ENCODE results near the gene KIF9. TPM values are rescaled to one million over a fixed set of nuclear protein-coding genes. Genes with fewer than 3 reads are reported as not detected.
"Not testable (repeated sequence)": the region's sequence is repeated elsewhere in the genome, so short reads cannot be mapped to it uniquely, and the experiment has no call there.

KIF9 gene
- total RNA-seq, 1 experiment from 2014 or later = 8.9 TPM

- no peaks in the 10 kb centered on the region for H3K9me3 ChIP-seq (ENCODE audit: control insufficient read depth, insufficient read depth, low read depth, low read length)
- no TSS peak for BruUV-seq (replicated peaks)
- DNase-seq (ENCODE audit: low read depth, low spot score) = no peak
- H3K36me3 ChIP-seq (ENCODE audit: control insufficient read depth, insufficient read depth, low read length) = no peaks in the 10 kb centered on the region; the same call in 1 of the 2 replicates
- H3K4me3 ChIP-seq (ENCODE audit: low read depth in 2 of 2, low read length in 2 of 2) = no peak overlapping the region
- ChIA-PET CTCF (no interaction called here), POLR2A (no interaction called here)
- in situ Hi-C loops (cut with HindIII; ENCODE audit: low pct_unique_long_range_greater_than_20kb, low sequenced_read_pairs) = no loop called here
- no peaks in the 10 kb centered on the region for H3K27me3 ChIP-seq (ENCODE audit: control insufficient read depth, insufficient read depth, low read length)
- ATAC-seq = no peak
- no peaks in the 10 kb centered on the region for H3K4me1 ChIP-seq (ENCODE audit: control insufficient read depth, insufficient read depth, low read length)
- intact Hi-C loops (cut with micrococcal nuclease; ENCODE audit: unreplicated experiment) = no loop called here
- TF ChIP-seq CTCF (IDR thresholded peaks at IDR 0.05) (no peak), TCF7L2 (IDR thresholded peaks at IDR 0.05; ENCODE audit: low read depth, low read length) (no peak), SIN3A (IDR thresholded peaks at IDR 0.05; ENCODE audit: borderline replicate concordance, insufficient read depth, low read depth, low read length) (no peak), REST (IDR thresholded peaks at IDR 0.05; ENCODE audit: insufficient read depth in 1 of 2, low read depth in 2 of 2, low read length in 1 of 2) (no peak), POLR2AphosphoS5 (IDR thresholded peaks at IDR 0.05; ENCODE audit: low read depth, low read length) (no peak)
- H3K27ac ChIP-seq (ENCODE audit: low read length) = no peak overlapping the region
These were observed 36.3 kb upstream of the KIF9 start for GRCh38 chr3:47318916-47319315.

- H3K27me3 ChIP-seq (ENCODE audit: control insufficient read depth, insufficient read depth, low read length); intact Hi-C loops (cut with micrococcal nuclease; ENCODE audit: unreplicated experiment); H3K27ac ChIP-seq (ENCODE audit: low read length); H3K36me3 ChIP-seq (ENCODE audit: control insufficient read depth, insufficient read depth, low read length); CTCF ChIA-PET; H3K4me1 ChIP-seq (ENCODE audit: control insufficient read depth, insufficient read depth, low read length); BruUV-seq (replicated peaks); in situ Hi-C loops (cut with HindIII; ENCODE audit: low pct_unique_long_range_greater_than_20kb, low sequenced_read_pairs); ATAC-seq; H3K9me3 ChIP-seq (ENCODE audit: control insufficient read depth, insufficient read depth, low read depth, low read length); POLR2A ChIA-PET; DNase-seq (ENCODE audit: low read depth, low spot score); H3K4me3 ChIP-seq (ENCODE audit: low read depth in 2 of 2, low read length in 2 of 2): not testable (repeated sequence)
These were observed 33.6 kb upstream of the KIF9 start for GRCh38 chr3:47316151-47316550.

GRCh38 chr3:47315069-47315647 lies 32.6 kb upstream of the KIF9 start:
- no TSS peak for BruUV-seq (replicated peaks)
- ChIA-PET POLR2A (no interaction called here), CTCF (no interaction called here)

More at GRCh38 chr3:47315069-47315647, 32.6 kb upstream of the KIF9 start:
- H3K4me1 ChIP-seq (ENCODE audit: control insufficient read depth, insufficient read depth, low read length) = no peaks in the 10 kb centered on the region
- no peak for ATAC-seq
- H3K9me3 ChIP-seq (ENCODE audit: control insufficient read depth, insufficient read depth, low read depth, low read length) = no peaks in the 10 kb centered on the region
- TF ChIP-seq POLR2AphosphoS5 (IDR thresholded peaks at IDR 0.05; ENCODE audit: low read depth, low read length) (no peak), REST (IDR thresholded peaks at IDR 0.05; ENCODE audit: insufficient read depth in 1 of 2, low read depth in 2 of 2, low read length in 1 of 2) (no peak), CTCF (IDR thresholded peaks at IDR 0.05) (no peak), SIN3A (IDR thresholded peaks at IDR 0.05; ENCODE audit: borderline replicate concordance, insufficient read depth, low read depth, low read length) (no peak), TCF7L2 (IDR thresholded peaks at IDR 0.05; ENCODE audit: low read depth, low read length) (no peak)
- no peak overlapping the region for H3K27ac ChIP-seq (ENCODE audit: low read length)
- H3K27me3 ChIP-seq (ENCODE audit: control insufficient read depth, insufficient read depth, low read length) = no peaks in the 10 kb centered on the region
- no peak for DNase-seq (ENCODE audit: low read depth, low spot score)
- no peak overlapping the region for H3K4me3 ChIP-seq (ENCODE audit: low read depth in 2 of 2, low read length in 2 of 2)
- H3K36me3 ChIP-seq (ENCODE audit: control insufficient read depth, insufficient read depth, low read length) = no peaks in the 10 kb centered on the region; the same call in 1 of the 2 replicates
- in situ Hi-C loops (cut with HindIII; ENCODE audit: low pct_unique_long_range_greater_than_20kb, low sequenced_read_pairs) = no loop called here
- intact Hi-C loops (cut with micrococcal nuclease; ENCODE audit: unreplicated experiment) = no loop called here
